Motor neuron (in vitro differentiated cells): ENCODE data around the gene MCM3AP. TPM values are rescaled to one million over a fixed set of nuclear protein-coding genes. Genes with fewer than 3 reads are reported as not detected.

Experiments
- ATAC-seq, 8 experiments: fragments of 200-7000 bp; cut with Tn5 transposase; replicated peaks in 6 of 8; 2 replicates each; pipeline ENCODE4 v1.8.0; 2021; ENCODE audit warnings: mild to moderate bottlenecking in 8 of 8, moderate library complexity in 8 of 8
- H3K27ac ChIP-seq, 2 donors: fragments of 250-450 bp; sonication (Bioruptor Pico); 2 replicates each; pipeline ENCODE4 v1.9.0; 2021; ENCODE audit warnings: antibody characterized with exemption in 2 of 2, mild to moderate bottlenecking in 2 of 2, moderate library complexity in 1 of 2
- H3K4me1 ChIP-seq, 2 donors: fragments of 250-450 bp; sonication (Bioruptor Pico); replicated peaks in 1 of 2; 2 replicates each; pipeline ENCODE4 v1.6.1; 2021; ENCODE audit warnings: antibody characterized with exemption in 2 of 2, mild to moderate bottlenecking in 2 of 2, moderate library complexity in 1 of 2
- H3K4me3 ChIP-seq, 5 donors: fragments of 250-450 bp; sonication (Bioruptor Pico); 2 replicates each; pipeline ENCODE4 v1.9.0; 2021; ENCODE audit warnings: antibody characterized with exemption in 5 of 5, mild to moderate bottlenecking in 5 of 5, moderate library complexity in 4 of 5
- WGBS, 10 experiments: fragments of 450-650 bp; shearing (Covaris generic); methylation state at CpG; one replicate each; pipeline ENCODE4 v1.0.0; 2022; 5-methylcytosine and 5-hydroxymethylcytosine counted together
- in situ Hi-C, 9 experiments: fragments of 400-800 bp; cut with MboI; loops; one replicate each; pipeline ENCODE4 v1.15.0; 2021; ENCODE audit warnings: low sequenced_read_pairs in 9 of 9, low pct_unique_long_range_greater_than_20kb in 2 of 9; ENCODE audit not compliant: unreplicated experiment in 9 of 9
- total RNA-seq, 8 experiments: library from RNA; unstranded; fragments of 300-600 nt; gene quantifications; 2 replicates each; pipeline versions ENCODE4 v1.2.3 to v1.2.4, GENCODE V29; 2022

MCM3AP gene
- total RNA-seq, 8 experiments from 2014 or later, result 41.5 to 99.3 (median 50.8) TPM

DNA sequence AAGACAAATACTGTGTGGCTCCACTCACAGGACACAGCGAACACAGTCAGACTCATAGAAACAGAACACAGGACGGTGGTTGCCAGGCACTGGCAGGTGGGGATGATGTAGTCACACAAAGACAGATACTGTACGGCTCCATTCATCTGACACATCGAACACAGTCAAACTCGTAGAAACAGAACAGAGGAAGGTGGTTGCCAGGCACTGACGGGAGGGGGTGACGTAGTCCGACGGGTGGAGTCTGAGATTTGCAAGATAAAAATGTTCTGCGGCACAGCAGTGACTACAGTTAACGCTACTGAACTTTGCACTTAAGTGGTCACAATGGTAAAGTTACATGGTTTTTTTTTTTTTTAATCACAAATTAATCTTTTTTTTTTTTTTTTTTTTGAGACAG lies 19.5 kb upstream of the MCM3AP start:
- no peak overlapping the region for H3K27ac ChIP-seq
- in situ Hi-C loops, result no loop called here
- ATAC-seq, result peak in 4 of 8 experiments; percentile 41 to 94 (median 58)
- no peak overlapping the region for H3K4me3 ChIP-seq
- 77 to 100% (median 90%) methylated on average over 1 to 9 of the region's 11 CpGs; no CpG with 5 or more reads in 2 of the 10 experiments for WGBS, 10 experiments
- no peaks in the 10 kb centered on the region for H3K4me1 ChIP-seq

- Histone ChIP-seq H3K27ac (no peak overlapping the region), H3K4me3 (no peak overlapping the region), H3K4me1 (no peaks in the 10 kb centered on the region)
- no peak for ATAC-seq
- 87 to 100% (median 100%) methylated on average over 1 to 5 of the region's 5 CpGs; no CpG with 5 or more reads in 2 of the 10 experiments for WGBS, 10 experiments
- in situ Hi-C loops, result no loop called here
Observed at GRCh38 chr21:46304437-46304836, 19.0 kb upstream of the MCM3AP start.

GRCh38 chr21:46301759-46302158 lies 16.3 kb upstream of the MCM3AP start:
- ATAC-seq, result peak in 1 of 8 experiments; percentile 8
- peaks cover 8 to 11% of the 10 kb centered on the region in 2 donors for H3K4me1 ChIP-seq
- 60% methylated on average over 1 of the region's 14 CpGs; no CpG with 5 or more reads in 9 of the 10 experiments for WGBS, 10 experiments
- no peak overlapping the region for H3K27ac ChIP-seq
- no peak overlapping the region for H3K4me3 ChIP-seq
- in situ Hi-C loops, result no loop called here

GRCh38 chr21:46299167-46299566 lies 13.8 kb upstream of the MCM3AP start:
- Histone ChIP-seq H3K27ac (no peak overlapping the region), H3K4me3 (no peak overlapping the region), H3K4me1 (peaks cover 8 to 18% of the 10 kb centered on the region in 2 donors)
- in situ Hi-C loops, result no loop called here
- WGBS, 10 experiments, result 40 to 100% (median 78%) methylated on average over 1 to 6 of the region's 9 CpGs; no CpG with 5 or more reads in 5 of the 10 experiments
- no peak for ATAC-seq

DNA sequence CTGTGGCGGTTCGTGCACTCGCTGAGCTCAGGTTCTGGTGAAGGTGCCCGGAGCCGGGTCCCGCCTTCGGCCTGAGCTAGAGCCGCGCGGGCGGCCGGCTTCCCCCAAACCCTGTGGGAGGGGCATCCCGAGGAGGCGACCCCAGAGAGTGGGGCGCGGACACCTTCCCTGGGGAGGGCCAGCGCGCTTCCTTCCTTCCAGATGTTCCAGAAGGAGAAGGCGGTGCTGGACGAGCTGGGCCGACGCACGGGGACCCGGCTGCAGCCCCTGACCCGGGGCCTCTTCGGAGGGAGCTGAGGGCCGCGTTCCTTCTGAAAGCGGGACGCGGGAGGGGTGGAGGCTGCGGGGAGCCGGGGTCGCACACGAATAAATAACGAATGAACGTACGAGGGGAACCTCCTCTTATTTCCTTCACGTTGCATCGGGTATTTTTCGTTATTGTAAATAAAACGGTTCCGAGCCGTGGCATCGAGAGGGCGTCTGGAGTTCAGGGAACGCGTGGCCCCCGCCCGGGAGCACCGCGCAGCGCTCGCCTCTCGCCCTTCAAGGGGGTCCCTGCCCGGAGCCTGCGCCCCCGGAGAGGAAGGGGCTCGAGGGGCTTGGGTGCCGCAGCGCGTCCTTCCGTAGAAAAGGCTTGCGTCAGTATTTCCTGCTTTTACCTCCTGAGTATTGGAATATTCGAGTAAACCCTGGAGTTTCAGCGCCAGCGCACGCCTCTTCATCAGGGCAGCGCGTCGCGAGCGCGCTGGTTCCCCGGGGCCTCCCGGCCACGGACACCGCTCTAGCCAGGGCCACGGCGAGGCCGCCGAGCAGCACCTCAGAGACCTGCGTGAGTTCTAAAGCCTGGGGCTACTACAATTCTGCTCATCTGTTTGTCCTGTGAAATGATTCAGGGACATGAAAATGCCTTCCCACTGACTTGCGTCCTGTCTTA lies 12.2 kb upstream of the MCM3AP start:
- H3K27ac ChIP-seq, result peak overlapping the region in 1 of 2 donors; percentile 21
- 9 to 43% methylated on average over 7 to 42 of the region's 84 CpGs; no CpG with 5 or more reads in 8 of the 10 experiments for WGBS, 10 experiments
- peak in 5 of 8 experiments; percentile 3 to 56 (median 45) for ATAC-seq

GRCh38 chr21:46295996-46296752 lies 10.8 kb upstream of the MCM3AP start:
- H3K27ac ChIP-seq, result no peak overlapping the region
- no peak overlapping the region for H3K4me3 ChIP-seq
- peaks cover 8 to 18% of the 10 kb centered on the region in 2 donors for H3K4me1 ChIP-seq
- peak in 7 of 8 experiments; percentile 43 to 95 (median 69) for ATAC-seq
- in situ Hi-C loops, result no loop called here
- 15 to 90% (median 50%) methylated on average over 2 to 19 of the region's 29 CpGs; no CpG with 5 or more reads in 5 of the 10 experiments for WGBS, 10 experiments

More for the DNA sequence above, 12.2 kb upstream of the MCM3AP start:
- Histone ChIP-seq H3K4me3 (peak overlapping the region in 3 of 5 donors; percentile 14 to 19 (median 17)), H3K4me1 (peaks cover 8 to 18% of the 10 kb centered on the region in 2 donors)
- in situ Hi-C loops, result no loop called here

DNA sequence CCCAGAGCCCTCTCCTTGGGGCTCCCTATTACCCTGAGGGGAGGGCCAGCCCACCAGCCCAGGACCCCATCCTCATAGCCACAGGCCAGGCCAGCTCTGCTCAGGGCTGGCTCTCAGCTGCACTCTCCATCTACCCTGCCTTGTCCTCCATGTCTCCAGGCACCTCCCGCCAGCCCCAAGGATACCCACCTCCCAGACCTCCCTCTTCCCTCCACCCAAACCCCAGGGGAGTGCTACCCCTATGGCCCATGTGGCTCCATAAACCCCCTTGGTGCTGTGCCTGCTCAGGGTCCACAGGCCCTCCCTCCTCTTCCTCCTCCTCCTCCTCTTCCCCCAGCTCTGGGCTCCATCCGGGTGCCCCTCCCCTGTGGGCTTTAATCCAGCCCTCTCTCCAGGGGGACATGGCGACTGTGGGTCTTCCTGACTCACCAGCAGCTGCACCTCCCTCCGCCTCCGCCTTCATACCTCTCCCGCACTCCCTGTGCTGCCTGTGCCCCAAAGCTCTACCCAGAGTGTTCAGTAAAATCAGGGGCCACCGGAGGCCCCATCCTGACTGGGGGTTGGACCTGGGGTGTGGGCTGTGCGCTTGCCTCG lies 9.9 kb upstream of the MCM3AP start:
- in situ Hi-C loops, result no loop called here
- no peak overlapping the region for H3K4me3 ChIP-seq
- H3K4me1 ChIP-seq, result peaks cover 8 to 18% of the 10 kb centered on the region in 2 donors
- no peak overlapping the region for H3K27ac ChIP-seq
- no CpG with 5 or more reads among the region's 9 CpGs for WGBS, 10 experiments
- peak in 7 of 8 experiments; percentile 3 to 33 (median 22) for ATAC-seq

GRCh38 chr21:46294647-46295176 lies 9.3 kb upstream of the MCM3AP start:
- 20 to 92% (median 65%) methylated on average over 1 to 2 of the region's 10 CpGs; no CpG with 5 or more reads in 6 of the 10 experiments for WGBS, 10 experiments
- ATAC-seq, result peak in 5 of 8 experiments; percentile 7 to 57 (median 22)
- no peak overlapping the region for H3K4me3 ChIP-seq
- in situ Hi-C loops, result no loop called here
- H3K27ac ChIP-seq, result no peak overlapping the region
- H3K4me1 ChIP-seq, result peaks cover 8 to 18% of the 10 kb centered on the region in 2 donors

GRCh38 chr21:46291561-46291960 lies 6.2 kb upstream of the MCM3AP start:
- in situ Hi-C loops, result no loop called here
- H3K27ac ChIP-seq, result no peak overlapping the region
- 100% methylated on average over 1 to 2 of the region's 2 CpGs; no CpG with 5 or more reads in 4 of the 10 experiments for WGBS, 10 experiments
- no peak for ATAC-seq
- peaks cover 14 to 16% of the 10 kb centered on the region in 2 donors for H3K4me1 ChIP-seq
- no peak overlapping the region for H3K4me3 ChIP-seq

DNA sequence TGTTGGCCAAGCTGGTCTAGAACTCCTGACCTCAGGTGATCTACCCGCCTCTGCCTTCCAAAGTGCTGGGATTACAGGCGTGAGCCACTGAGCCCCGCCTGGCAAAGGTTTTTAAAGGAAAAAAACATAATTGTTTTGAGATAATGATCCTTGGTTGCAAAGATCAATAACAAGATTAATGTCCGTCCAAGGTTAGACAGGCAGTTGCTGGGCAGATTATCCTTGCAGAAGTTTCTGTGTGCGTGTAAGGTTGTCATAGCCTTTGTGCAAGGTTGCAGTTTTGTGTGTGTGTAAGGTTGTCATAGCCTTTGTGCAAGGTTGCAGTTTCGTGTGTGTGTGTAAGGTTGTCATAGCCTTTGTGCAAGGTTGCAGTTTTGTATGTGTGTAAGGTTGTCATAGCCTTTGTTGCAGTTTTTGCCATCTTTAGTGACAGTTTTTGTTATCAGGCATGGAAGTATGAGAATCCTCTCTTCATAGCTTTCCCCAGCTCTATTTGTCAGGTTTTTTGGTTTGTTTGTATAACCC lies 4.3 kb upstream of the MCM3AP start:
- H3K4me1 ChIP-seq, result peaks cover 13 to 19% of the 10 kb centered on the region in 2 donors
- WGBS, 10 experiments, result 33 to 87% (median 47%) methylated on average over 1 to 5 of the region's 6 CpGs; no CpG with 5 or more reads in 2 of the 10 experiments

DNA sequence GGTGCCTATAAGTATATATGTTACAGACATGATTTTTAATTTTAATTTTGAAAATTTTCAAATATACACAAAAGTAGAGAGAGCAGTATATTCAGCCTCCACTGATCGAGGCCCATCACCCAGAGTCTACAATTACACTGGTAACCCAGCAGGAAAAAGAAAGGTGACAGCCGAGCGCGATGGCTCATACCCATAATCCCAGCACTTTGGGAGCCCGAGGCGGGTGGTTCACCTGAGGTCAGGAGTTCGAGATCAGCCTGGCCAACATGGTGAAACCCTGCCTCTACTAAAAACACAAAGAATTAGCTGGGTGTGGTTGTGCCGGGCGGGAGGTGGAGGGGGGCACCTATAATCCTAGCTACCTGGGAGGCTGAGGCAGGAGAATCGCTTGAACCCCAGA lies 2.1 kb upstream of the MCM3AP start:
- ATAC-seq, result no peak
- 57 to 100% (median 86%) methylated on average over 1 to 9 of the region's 10 CpGs; no CpG with 5 or more reads in 1 of the 10 experiments for WGBS, 10 experiments
- Histone ChIP-seq H3K4me1 (peaks cover 30 to 38% of the 10 kb centered on the region in 2 donors), H3K4me3 (peak overlapping the region; percentile 60 to 100 (median 90)), H3K27ac (peak overlapping the region in 1 of 2 donors; percentile 97)
- in situ Hi-C loops, result no loop called here

More for the DNA sequence above, 4.3 kb upstream of the MCM3AP start:
- ATAC-seq, result no peak
- Histone ChIP-seq H3K4me3 (no peak overlapping the region), H3K27ac (no peak overlapping the region)
- in situ Hi-C loops, result no loop called here

DNA sequence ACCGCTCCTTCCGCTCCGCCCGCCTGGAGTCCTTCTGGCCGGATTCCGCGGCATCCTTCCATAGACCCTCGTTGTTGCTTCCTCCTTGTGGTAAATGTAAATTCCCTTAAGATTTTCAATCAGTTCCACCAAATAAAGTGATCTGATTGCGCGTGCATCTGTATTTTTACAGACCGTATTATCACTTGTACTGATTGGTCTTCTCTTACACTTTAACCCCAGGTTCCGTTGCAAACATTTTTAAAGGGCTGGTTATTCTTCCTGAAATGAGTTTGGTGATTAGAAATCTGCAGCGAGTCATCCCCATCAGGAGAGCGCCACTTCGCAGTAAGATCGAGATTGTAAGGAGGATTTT lies 1.2 kb upstream of the MCM3AP start:
- WGBS, 10 experiments, result 0 to 8% (median 0%) methylated on average over 1 to 9 of the region's 16 CpGs; no CpG with 5 or more reads in 1 of the 10 experiments
- Histone ChIP-seq H3K4me3 (peak overlapping the region; percentile 60 to 100 (median 90)), H3K4me1 (peaks cover 38% of the 10 kb centered on the region in 2 donors), H3K27ac (peak overlapping the region; percentile 93 to 97)
- in situ Hi-C loops, result no loop called here
- no peak for ATAC-seq
